MM.1S (cell line): ENCODE data around the gene CCDC14.

ENCODE experiments used
- DNase-seq: peaks from one replicate; pipeline ENCODE4 v3.0.0-alpha.2; 2015
- H2AFZ ChIP-seq: fragments of 300-600 bp; sonication (generic); 2 replicates; pipeline ENCODE4 v1.6.0; 2016; ENCODE audit warnings: antibody characterized with exemption, low read length
- H3F3A ChIP-seq: fragments of 300-600 bp; sonication (generic); 2 replicates; pipeline ENCODE4 v1.6.1; 2016; ENCODE audit warnings: mild to moderate bottlenecking, antibody characterized with exemption, low read length, moderate library complexity, mixed read lengths; ENCODE audit not compliant: insufficient read depth
- H3K27ac ChIP-seq: fragments of 300-600 bp; sonication (generic); 2 replicates; pipeline ENCODE4 v1.5.1; 2016; ENCODE audit warnings: mild to moderate bottlenecking, low read length
- H3K27me3 ChIP-seq: fragments of 300-600 bp; sonication (generic); replicated peaks from 2 replicates; pipeline ENCODE4 v1.6.0; 2016; ENCODE audit warnings: low read length; ENCODE audit not compliant: insufficient read depth
- H3K36me3 ChIP-seq: fragments of 300-600 bp; sonication (generic); replicated peaks from 2 replicates; pipeline ENCODE4 v1.6.1; 2016; ENCODE audit warnings: mild to moderate bottlenecking, low read length, mixed read lengths; ENCODE audit not compliant: insufficient read depth
- H3K4me1 ChIP-seq: fragments of 300-600 bp; sonication (generic); 2 replicates; pipeline ENCODE4 v1.6.1; 2016; ENCODE audit warnings: low read length, mixed read lengths
- H3K4me2 ChIP-seq: fragments of 300-600 bp; sonication (generic); 2 replicates; pipeline ENCODE4 v1.6.0; 2016; ENCODE audit warnings: low read depth, low read length
- H3K4me3 ChIP-seq: fragments of 300-600 bp; sonication (generic); 2 replicates; pipeline ENCODE4 v1.5.1; 2016; ENCODE audit warnings: low read length, mixed read lengths
- H3K79me2 ChIP-seq: fragments of 300-600 bp; sonication (generic); 2 replicates; pipeline ENCODE4 v1.6.1; 2016; ENCODE audit warnings: mixed run types, low read length, mixed read lengths
- H3K9ac ChIP-seq: fragments of 300-600 bp; sonication (generic); 2 replicates; pipeline ENCODE4 v1.6.1; 2016; ENCODE audit warnings: low read length, mixed read lengths
- H3K9me2 ChIP-seq: fragments of 300-600 bp; sonication (generic); replicated peaks from 2 replicates; pipeline ENCODE4 v1.6.1; 2016; ENCODE audit warnings: mild to moderate bottlenecking, low read length, mixed read lengths; ENCODE audit not compliant: insufficient read depth
- H3K9me3 ChIP-seq: fragments of 300-600 bp; sonication (generic); replicated peaks from 2 replicates; pipeline ENCODE4 v1.6.1; 2016; ENCODE audit warnings: mild to moderate bottlenecking, low read length, mixed read lengths; ENCODE audit not compliant: insufficient read depth
- H4K20me1 ChIP-seq: fragments of 300-600 bp; sonication (generic); 2 replicates; pipeline ENCODE4 v1.6.1; 2016; ENCODE audit warnings: mild to moderate bottlenecking, low read length, moderate library complexity, mixed read lengths; ENCODE audit not compliant: insufficient read depth
- CTCF ChIP-seq: fragments of 300-600 bp; sonication (generic); IDR thresholded peaks from 2 replicates; pipeline ENCODE4 v1.5.1; 2016; ENCODE audit warnings: antibody characterized with exemption, low read length, mixed read lengths
- EZH2 ChIP-seq: fragments of 300-600 bp; sonication (generic); optimal IDR thresholded peaks from 2 replicates; pipeline ENCODE3; 2017; ENCODE audit warnings: low read depth, mild to moderate bottlenecking, antibody characterized with exemption, low read length, mixed read lengths
- EZH2phosphoT487 ChIP-seq: fragments of 300-600 bp; sonication (generic); IDR thresholded peaks from 2 replicates; pipeline ENCODE4 v1.6.1; 2018; ENCODE audit warnings: antibody characterized with exemption, low read length

Gene CCDC14

GRCh38 chr3:123884993-123885392, 76.0 kb downstream of the CCDC14 start:
- H3K79me2 ChIP-seq = no peaks in the 10 kb centered on the region
- H3K4me1 ChIP-seq = no peaks in the 10 kb centered on the region; the same call in 1 of the 2 replicates
- H4K20me1 ChIP-seq = no peaks in the 10 kb centered on the region
- no peaks in the 10 kb centered on the region for H3K9me3 ChIP-seq
- no peak overlapping the region for H3K4me3 ChIP-seq
- no peaks in the 10 kb centered on the region for H3K36me3 ChIP-seq
- no peaks in the 10 kb centered on the region for H3F3A ChIP-seq
- H3K9ac ChIP-seq = no peak overlapping the region
- no peak overlapping the region for H3K4me2 ChIP-seq
- DNase-seq = no peak
- H3K27ac ChIP-seq = no peak overlapping the region
- H2AFZ ChIP-seq = no peak overlapping the region
- H3K9me2 ChIP-seq = no peaks in the 10 kb centered on the region
- TF ChIP-seq CTCF = no peak
- H3K27me3 ChIP-seq = no peaks in the 10 kb centered on the region

- Histone ChIP-seq H3K36me3 (no peaks in the 10 kb centered on the region), H3F3A (no peaks in the 10 kb centered on the region), H3K9ac (no peak within 1 kb of the TSS), H2AFZ (peak within 1 kb of the TSS; percentile 81), H3K9me3 (no peaks in the 10 kb centered on the region), H3K27ac (no peak within 1 kb of the TSS), H3K4me1 (no peaks in the 10 kb centered on the region; the same call in 1 of the 2 replicates), H4K20me1 (no peaks in the 10 kb centered on the region), H3K4me3 (peak within 1 kb of the TSS; percentile 71), H3K27me3 (no peaks in the 10 kb centered on the region), H3K9me2 (no peaks in the 10 kb centered on the region), H3K4me2 (peak within 1 kb of the TSS; percentile 96), H3K79me2 (no peaks in the 10 kb centered on the region)
- DNase-seq = peak; percentile 86
- TF ChIP-seq CTCF (no peak), EZH2phosphoT487 (no peak), EZH2 (no peak)
These were observed 76.7 kb downstream of the CCDC14 start, which contains the start of gene MYLK for GRCh38 chr3:123884203-123884831. Gene MYLK, minus strand, starts transcription at chr3:123884332. Its CDS starts 90,491 bp downstream, at chr3:123793841.

- H3F3A ChIP-seq = no peaks in the 10 kb centered on the region
- no peaks in the 10 kb centered on the region; the same call in 1 of the 2 replicates for H3K4me1 ChIP-seq
- H3K4me2 ChIP-seq = peak overlapping the region; percentile 47; the same call in 1 of the 2 replicates
- no peaks in the 10 kb centered on the region for H4K20me1 ChIP-seq
- no peaks in the 10 kb centered on the region for H3K79me2 ChIP-seq
- no peaks in the 10 kb centered on the region for H3K9me2 ChIP-seq
- H2AFZ ChIP-seq = no peak overlapping the region
- H3K9me3 ChIP-seq = no peaks in the 10 kb centered on the region
- no peak for TF ChIP-seq CTCF
- no peak for TF ChIP-seq EZH2
- no peak for TF ChIP-seq EZH2phosphoT487
- no peak overlapping the region for H3K9ac ChIP-seq
- no peak for DNase-seq
- no peaks in the 10 kb centered on the region for H3K27me3 ChIP-seq
- H3K4me3 ChIP-seq = peak overlapping the region; percentile 40; the same call in 1 of the 2 replicates
- H3K36me3 ChIP-seq = no peaks in the 10 kb centered on the region
- no peak overlapping the region for H3K27ac ChIP-seq
These were observed 77.3 kb downstream of the CCDC14 start for GRCh38 chr3:123883701-123884202.
